Tongue (tissue), 2 donors: ENCODE measurements around the gene RRAD. TPM values are rescaled to one million over a fixed set of nuclear protein-coding genes. Genes with fewer than 3 reads are reported as not detected.
"Not testable (repeated sequence)": the region's sequence is repeated elsewhere in the genome, so short reads cannot be mapped to it uniquely, and the experiment has no call there.

ENCODE experiments used
- DNase-seq: peaks from one replicate; pipeline ENCODE4 v3.0.0-alpha.2; 2015
- total RNA-seq: library from RNA; depleted of rRNA; stranded (reverse); fragments of >200 nt; gene quantifications from one replicate; pipeline ENCODE4 v1.2.3, GENCODE V29; 2014

RRAD gene
- total RNA-seq, 1 donor from 2014 or later = 23.3 TPM

DNA sequence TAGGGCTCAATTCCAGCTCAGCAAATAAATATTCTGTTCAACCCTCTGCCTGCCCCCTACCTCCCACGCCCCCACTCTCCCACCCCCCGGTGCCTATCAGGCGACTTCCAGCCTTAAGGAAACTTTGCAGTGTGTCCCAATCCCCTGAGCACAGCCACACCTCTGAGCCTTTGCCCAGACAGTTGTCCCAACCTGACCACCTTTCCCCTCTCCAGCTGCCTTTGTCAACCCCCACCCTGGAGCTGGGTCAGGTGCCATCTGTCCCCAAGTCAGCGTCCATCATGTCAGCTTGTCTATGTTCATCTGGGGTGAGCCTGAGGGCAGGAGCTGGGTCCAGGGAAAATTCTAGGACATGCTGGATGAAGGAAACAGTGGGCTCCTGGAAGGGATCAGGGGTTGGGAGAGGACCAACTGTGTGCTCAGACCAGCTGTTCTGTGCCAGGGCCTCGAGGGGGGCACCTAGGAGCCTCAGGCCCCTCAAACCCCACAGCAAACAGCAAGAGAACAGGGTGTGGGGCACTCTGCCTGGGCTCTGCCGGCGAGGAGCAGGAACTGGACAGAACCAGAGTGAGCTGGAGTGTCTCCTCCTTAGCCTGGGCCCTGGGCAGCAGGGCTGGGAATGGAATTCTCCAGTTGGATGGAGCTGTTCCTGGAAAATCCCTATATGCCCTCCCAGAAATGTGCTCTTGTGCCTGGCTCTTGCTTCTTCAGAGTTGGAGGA, 24.5 kb downstream of the RRAD start:
- no peak for DNase-seq

DNA sequence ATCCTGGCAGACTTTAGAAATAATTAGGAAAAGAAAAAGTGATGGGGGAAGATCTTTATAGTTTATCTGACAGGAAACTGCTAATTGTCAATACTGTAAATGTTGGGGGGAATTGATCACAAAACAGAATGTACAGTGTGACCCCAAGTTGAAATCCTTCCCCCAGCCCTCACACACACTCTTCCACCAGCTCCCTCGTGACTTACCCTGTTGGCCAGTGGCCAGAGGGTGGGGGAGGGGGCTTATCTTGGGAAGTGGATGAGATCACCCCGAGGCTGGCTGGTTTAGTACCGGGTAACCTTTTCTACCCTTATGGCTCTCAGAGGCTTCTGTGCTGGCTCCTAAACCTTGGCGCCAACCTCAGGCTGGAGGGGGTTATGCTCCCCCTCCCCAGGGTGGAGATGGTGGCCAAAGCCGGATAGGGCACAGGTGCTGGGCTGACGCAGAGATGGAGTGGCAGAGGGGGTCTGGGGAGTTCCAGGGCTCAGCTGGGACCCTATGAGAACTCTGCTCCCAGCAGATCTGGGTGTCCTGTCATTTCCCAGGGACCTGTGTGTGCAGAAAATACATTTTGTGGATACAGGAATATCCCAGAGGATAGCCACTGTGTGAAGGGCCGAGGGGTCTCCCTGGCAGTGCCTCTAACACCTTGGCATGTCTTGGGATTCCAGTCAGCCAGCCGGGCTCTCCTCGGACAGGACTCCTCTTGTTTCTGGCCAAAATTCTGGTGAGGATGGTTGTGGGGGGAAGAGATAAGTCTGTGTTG, 25.2 kb downstream of the RRAD start:
- DNase-seq = peak; percentile 77

DNA sequence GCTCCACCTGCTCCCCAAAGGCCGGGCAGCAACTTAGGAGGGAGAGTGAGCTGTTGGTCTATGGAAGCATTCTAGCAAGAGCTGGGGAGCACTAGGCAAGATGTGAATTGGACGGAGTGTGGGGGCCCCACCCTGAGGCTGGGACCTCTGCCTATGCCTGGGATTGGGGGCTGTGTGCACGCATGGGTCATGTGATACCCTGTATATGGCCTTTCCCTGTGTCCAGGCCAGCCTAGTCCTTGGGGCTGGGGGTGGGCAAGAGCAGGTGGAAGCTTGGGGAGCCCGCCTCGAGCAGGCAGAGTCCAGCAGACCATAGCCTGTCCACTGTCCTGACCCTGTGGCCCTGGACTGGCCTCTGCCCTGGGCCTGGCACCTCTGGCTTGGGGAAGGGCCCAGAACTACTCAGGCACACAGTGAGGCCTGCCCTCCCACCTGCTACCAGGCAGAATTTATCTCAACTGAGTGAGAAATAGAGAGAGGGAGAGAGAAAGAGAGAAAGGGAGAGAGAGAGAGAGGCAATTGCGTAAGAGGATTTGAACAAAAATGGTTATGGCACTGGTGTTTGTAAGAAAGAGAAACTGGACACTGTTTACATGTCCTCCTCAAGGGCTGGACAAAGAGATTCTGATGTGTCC, 25.9 kb downstream of the RRAD start:
- DNase-seq = no peak

DNA sequence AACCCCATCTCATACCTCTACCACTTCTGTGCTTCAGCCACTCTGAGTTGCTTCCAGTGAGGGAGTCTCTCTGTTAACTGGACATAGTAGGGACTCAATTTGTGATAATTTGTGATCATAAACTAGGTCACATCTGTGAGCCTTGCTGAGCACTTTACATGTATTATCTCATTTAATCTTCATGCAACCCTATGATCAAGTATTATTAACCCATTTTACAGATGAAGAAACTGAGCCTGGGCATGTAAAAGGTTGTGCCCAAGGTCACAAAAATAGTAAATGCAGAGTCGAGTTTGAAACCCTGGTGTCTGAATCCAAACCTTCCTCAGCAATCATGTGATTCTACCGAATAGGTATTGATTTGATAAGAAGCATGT, 26.4 kb downstream of the RRAD start:
- no peak for DNase-seq

DNA sequence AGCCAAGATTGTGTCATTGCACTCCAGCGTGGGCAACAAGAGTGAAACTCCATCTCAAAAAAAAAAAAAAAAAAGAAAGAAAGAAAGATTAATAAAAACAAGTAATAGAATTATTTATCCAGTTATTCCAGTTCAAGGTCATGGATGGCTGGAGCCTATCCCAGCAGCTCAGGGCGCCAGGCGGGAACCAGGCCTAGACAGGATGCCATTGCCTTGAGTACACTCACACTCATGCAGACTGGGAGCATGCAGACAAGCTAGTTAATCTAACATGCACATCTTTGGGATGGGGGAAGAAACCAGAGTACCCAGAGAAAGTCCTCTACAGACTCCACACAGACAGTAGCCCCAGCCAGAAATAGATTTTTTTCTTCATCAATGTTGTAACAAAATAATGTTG, 27.1 kb downstream of the RRAD start:
- no peak for DNase-seq

DNA sequence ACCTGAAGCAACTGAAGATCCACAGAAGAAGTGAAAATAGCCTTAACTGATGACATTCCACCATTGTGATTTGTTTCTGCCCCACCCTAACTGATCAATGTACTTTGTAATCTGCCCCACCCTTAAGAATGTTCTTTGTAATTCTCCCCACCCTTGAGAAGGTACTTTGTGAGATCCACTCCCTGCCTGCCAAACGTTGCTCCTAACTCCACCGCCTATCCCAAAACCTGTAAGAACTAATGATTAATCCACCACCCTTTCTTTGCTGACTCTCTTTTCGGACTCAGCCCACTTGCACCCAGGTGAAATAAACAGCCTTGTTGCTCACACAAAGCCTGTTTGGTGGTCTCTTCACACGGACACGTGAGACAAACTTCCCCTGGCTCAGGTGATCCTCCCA, 28.7 kb downstream of the RRAD start:
- DNase-seq = not testable (repeated sequence)

DNA sequence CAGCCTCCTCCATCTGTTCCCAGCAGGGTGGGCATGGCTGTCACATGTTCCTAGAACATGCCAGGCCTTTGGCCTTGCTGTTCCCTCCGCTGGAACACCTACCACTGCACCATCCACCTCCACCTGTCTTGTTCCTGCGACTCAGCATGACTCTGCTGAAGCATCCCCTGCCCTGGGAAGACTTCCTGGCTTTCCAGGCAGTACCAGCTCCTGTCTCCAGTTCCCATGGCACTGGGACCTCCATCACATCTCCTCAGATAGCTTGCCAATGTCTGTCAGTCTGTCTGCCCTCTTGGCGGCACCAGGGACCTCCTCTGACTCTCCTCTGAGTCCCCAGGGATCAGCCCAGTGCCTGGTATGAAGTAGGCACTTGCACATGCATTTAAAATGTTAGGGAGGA, 29.3 kb downstream of the RRAD start:
- DNase-seq = no peak

DNA sequence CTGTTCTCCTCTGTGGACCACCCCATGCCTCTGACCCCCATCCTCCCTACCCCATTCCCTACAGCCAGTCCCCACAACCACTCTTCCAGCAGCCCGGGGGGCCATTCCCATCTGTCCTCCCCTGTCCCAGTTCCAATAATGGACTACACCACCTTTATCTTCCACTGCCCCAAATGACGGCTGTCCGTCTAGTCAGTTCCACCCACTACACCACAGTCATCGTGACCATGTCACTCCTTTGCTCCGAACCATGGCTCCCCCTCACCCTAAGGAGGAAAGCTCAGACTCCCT, 29.7 kb downstream of the RRAD start:
- no peak for DNase-seq

DNA sequence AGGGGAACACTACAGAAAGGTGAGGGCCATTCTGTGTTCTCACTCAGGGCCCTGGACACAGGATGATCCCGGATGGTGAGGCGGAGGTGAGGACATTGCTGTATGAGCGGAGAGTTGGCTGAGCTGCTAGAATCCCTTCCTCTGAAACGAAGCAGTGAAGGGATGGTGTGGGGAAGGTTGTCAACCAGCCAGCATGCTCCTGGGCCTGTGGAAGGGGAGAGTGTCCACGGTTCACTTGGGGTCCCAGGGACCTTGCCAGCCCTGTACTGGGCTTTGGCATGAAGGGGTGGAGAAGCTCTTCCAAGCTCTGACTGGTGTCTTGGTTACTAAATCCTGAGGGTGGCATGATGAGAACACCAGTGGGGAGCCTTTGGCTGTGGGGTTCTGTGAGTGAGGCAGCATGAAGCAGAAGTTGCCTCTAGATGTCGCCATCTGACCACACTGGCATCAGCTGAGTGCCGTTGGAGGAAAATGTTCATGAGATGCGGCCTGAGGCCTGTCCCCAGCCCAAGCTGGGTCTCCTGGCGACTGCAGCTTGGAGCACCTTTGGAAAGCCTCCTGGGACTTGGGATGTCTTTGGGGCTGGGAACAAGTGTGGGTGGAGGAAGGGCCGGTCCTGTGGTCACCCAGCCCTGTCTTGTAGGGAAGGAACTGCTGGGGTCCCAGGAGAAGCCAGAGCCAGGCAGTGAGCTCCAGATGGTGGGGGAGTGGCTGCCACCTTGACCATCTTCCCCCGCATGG, 30.2 kb downstream of the RRAD start:
- DNase-seq = peak; percentile 85

DNA sequence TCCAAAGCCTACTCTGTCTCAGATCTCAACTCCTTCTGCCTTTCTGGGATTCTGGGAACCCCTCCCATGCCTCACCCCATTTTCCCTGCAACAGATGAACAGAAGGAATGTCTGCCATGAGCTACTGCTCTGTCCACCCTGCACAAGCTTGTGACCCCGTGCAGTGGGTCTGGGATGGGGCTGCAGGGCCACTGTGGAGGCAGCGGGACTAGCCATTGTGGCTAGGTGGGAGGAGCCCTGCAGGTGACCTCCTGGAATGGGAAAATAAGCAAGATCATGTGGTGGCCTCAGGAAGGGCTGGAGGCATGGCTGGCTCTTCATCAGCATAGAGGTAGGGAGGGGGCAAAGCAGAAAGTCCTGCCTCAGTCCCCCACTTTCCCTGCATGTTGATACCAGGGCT, 31.3 kb downstream of the RRAD start:
- no peak for DNase-seq

DNA sequence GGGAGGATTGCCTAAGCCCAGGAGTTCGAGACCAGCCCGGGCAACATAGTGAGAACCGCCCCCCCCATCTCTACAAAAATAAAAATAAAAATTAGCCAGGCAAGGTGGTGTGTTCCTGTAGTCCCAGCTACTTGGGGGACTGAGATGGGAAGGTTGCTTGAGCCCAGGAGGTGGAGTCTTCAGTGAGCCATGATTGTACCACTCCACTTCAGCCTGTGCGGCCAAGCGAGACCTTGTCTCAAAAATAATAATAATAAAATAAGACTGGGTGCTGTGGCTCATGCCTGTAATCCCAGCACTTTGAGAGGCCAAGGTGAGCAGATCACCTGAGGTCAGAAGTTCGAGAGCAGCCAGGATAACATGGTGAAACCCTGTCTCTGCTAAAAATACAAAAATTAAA, 33.5 kb downstream of the RRAD start:
- DNase-seq = no peak

DNA sequence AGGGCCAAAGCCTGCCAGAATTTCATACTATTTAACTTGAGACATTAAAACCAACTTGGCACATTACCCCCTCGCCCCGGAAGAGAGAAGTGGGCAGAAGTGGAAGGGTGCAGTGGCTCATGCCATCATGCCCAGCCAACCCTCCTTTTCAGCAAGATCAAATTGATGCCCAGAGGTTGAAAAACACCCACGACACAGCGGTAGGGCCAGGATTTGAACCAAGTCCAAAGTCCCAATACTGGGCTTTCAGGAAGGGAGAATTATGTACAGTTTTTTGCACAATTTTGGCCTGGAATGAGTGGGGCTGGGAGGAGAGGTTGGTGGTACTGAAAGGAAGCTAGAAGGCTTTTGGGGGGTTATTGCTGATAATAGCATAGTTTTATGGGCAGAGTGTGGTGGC, 34.0 kb downstream of the RRAD start:
- DNase-seq = no peak

DNA sequence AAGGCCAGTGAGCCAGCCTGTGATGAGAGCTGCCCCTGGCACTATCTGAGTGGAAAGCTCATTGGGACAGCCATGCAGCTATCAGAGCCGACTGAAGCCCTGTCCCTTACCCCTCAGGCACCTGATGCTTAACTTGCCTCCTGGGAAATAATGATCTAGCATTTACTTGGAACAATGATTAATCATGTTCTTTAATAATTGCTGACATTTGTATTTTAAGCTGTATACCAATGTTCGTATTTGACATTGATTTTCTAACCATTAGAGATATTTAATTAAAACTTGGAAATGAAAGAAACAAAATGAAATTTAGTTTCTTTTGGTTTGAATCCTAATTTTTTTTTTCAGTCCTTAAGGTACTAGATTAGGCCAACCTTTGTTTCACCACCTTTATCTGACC, 34.5 kb downstream of the RRAD start:
- DNase-seq = no peak

DNA sequence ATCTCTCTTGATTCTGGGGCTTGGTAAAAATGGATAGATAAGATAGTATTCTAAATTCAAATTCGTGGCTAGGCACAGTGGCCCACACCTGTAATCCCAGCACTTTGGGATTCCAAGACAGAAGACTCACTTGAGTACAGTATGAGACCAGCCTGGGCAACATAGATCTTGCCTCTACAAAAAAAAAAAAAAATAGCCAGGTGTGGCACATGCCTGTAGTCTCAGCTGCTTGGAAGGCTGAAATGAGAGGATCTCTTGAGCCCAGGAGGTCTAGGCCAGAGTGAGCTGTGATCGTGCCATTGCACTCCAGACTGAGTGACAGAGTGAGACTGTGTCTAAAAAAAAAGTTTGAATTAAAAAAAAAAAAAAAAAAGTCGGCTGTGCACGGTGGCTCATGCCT, 35.7 kb downstream of the RRAD start:
- no peak for DNase-seq

DNA sequence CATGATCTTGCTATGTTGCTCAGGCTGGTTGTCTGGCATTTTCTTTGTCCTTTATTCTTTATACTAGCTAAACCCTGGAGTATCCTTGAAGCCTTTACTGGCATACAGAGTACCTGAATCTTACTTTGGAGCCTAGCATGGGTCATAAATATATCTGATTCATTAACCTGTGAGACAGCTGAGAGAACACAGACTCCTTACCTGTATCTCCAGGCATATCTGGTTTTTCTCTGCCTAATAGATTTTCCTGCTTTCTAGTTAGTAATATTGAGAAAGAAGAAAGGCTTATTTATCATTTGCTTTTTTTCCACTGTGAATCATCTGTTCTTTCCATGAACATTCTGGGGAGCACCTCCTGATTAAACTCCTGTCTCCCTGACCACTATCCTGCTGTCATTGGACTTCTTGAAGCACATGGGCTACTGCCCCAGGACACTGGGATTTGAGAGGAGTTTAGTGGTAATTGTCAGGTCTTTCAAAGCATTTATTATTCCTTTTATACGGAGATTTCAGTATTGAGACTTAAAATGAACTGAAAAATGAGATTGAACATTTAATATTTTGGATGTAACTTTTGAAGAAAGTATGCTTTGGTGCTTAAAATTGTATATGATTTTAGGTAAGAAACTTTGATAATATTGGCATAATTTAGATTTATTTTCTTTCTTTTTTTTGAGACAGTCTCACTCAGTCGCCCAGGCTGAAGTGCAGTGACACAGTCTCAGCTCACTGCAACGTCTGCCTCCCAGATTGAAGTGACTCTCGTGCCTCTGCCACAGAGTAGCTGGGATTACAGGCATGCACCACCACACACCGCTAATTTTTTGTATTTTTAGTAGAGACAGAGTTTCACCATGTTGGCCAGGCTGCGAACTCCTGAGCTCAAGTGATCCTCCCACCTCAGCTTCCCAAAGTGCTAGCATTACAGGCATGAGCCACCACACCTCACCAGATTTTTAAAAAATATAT, 36.4 kb downstream of the RRAD start:
- DNase-seq = no peak

DNA sequence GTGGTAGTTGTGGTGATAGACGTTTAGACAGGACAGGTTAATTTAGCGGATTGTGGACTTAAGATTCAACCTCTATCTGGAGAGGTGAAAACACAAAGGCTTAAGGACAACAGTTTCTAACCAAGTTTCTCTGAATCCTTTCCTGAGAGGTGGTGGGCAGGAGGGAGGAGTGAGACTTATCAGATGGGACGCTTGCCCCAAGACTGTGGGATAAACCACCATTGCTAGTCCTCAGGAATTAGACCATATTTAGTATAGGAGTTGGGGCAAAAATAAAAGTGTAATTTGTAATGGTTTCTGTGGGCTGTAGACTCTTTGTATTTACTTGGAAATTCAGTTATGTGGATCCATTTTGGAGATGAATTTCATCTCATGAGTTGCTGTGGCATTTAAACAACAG, 38.4 kb downstream of the RRAD start:
- DNase-seq = no peak

DNA sequence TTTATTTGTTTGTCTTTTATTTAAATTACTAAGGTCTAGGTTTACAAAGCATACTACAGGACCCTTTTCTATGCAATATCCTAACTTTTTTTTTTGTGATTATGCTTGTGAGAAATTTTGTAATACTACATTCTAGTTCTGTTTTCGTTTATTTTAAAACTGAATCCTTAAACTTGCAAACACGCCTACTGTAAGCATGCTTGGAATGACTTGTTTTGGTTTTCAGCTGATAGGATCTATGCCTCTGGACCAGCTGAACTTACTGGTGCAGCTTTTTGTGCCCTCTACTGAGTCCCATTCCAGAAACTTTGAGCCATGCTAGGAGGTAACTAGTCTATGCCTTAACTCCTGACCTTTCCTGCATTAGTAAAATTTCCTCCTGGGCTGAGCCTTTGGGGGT, 39.0 kb downstream of the RRAD start:
- DNase-seq = no peak

DNA sequence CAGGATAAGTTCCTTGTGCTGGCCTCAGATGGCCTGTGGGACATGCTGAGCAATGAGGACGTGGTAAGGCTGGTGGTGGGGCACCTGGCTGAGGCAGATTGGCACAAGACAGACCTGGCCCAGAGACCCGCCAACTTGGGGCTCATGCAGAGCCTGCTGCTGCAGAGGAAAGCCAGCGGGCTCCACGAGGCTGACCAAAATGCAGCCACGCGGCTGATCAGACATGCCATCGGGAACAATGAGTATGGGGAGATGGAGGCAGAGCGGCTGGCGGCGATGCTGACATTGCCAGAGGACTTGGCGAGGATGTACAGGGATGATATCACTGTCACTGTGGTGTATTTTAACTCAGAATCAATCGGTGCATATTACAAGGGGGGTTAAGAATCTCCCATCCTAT, 39.8 kb downstream of the RRAD start:
- DNase-seq = no peak

DNA sequence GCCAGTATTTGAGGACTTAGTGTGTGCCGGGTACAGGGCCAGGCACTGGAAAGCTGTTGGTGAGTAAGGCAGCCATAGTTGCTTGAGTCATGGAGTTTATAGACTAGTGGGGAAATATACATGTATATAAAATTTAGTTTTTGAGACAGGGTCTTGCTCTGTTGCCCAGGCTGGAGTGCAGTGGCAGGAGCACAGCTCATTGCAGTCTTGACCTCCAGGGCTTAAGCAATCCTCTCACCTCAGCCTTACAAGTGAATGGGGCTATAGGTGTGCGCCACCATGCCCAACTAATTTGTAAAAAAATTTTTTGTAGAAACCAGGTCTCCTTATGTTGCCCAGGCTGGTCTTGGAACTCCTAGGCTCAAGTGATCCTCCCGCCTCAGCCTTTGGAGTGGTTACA, 42.6 kb downstream of the RRAD start:
- no peak for DNase-seq

DNA sequence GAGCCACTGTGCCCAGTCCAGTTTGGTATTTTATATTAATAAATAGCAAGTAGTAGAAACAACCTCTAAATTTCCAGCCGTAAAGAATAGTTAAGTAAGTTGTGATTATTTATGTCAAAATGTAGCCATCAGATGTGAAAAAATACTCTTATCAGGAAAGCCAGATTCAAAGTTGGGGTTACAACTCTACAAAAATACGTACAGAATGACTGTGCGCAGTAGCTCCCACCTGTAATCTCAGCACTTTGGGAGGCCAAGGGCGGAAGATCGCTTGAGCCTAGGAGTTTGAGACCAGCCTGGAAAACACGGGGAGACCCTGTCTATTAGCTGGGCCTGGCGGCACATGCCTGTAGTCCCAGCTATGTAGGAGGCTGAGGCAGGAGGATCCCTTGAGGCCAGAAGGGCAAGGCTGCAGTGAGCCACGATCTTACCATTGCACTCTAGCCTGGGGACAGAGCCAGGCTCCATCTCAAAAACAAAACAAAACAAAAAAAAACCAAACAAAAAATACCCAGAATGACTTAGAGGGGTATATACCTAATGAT, 43.3 kb downstream of the RRAD start:
- DNase-seq = no peak

DNA sequence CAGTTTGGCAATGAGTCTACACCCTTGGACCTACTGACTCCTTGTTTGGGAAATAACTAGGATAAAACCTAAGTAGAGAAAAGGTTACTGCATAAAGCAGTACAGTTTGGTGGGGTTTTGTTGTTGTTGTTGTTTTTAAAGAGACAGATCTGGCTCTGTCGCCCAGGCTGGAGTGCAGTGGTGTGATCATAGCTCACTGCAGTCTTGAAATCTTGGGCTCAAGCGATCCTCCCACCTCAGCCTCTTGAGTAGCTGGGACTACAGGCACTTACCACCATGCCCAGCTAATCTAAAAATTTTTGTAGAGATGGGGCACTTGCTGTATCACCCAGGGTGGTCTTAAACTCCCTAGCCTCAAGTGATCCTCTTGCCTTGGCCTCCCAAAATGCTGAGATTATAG, 43.8 kb downstream of the RRAD start:
- no peak for DNase-seq

DNA sequence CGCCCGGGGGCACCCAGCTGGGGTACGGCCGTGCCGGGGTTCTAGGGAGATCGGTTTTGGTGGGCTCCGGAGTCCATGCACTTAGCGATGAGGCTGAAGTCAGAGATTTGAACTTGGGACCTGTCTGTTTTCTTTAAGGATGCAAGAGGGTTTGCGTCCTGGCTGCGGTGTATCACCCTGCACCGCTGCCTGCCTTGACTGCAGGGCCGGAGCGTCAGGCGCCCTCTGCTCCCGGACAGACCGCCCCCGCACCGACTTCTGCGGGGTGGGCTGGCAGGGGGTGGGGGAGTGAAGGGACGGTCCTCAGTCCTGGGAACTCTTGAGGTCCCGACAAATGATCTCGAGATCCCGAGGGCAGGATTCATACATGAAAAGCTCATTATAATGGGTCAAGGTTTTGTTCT, 44.3 kb downstream of the RRAD start:
- DNase-seq = no peak
